Esophagus squamous epithelium (tissue), 5 donors: Measurements from ENCODE around the gene FN1. TPM values are rescaled to one million over a fixed set of nuclear protein-coding genes. Genes with fewer than 3 reads are reported as not detected.

ENCODE experiments used
- DNase-seq: peaks from one replicate; lab custom pipeline; 2025; lab: John Stamatoyannopoulos, UW
- H3K27ac ChIP-seq, 4 donors: fragments of 200-600 bp; sonication (generic); one replicate each; pipeline ENCODE4 v1.5.1; 2016 to 2019; ENCODE audit warnings: mild to moderate bottlenecking in 1 of 4
- H3K27me3 ChIP-seq, 4 donors: fragments of 200-600 bp; sonication (generic); 1 replicate in 3 of 4; 2 replicates in 1 of 4; pipeline versions ENCODE4 v1.5.1 to v1.6.0; 2017 to 2021; ENCODE audit warnings: antibody characterized with exemption in 1 of 4
- H3K36me3 ChIP-seq, 3 donors: fragments of 200-600 bp; sonication (generic); one replicate each; pipeline ENCODE4 v1.5.1; 2016 to 2019
- H3K4me1 ChIP-seq, 3 donors: fragments of 200-600 bp; sonication (generic); one replicate each; pipeline ENCODE4 v1.5.1; 2017 to 2019
- H3K4me3 ChIP-seq, 4 donors: fragments of 200-600 bp; sonication (generic); 1 replicate in 3 of 4; 2 replicates in 1 of 4; pipeline ENCODE4 v1.5.1; 2016 to 2019; ENCODE audit warnings: mild to moderate bottlenecking in 2 of 4, moderate library complexity in 1 of 4
- H3K9me3 ChIP-seq, 3 donors: fragments of 200-600 bp; sonication (generic); one replicate each; pipeline ENCODE4 v1.5.1; 2016 to 2019
- CTCF ChIP-seq, 6 experiments: fragments of 450-650 bp in 4 of 6; fragments of 200-600 bp in 2 of 6; sonication (generic) in 2 of 6; IDR thresholded peaks; one replicate each; pipeline ENCODE4 v1.5.1; 2016 to 2019; ENCODE audit warnings: antibody characterized with exemption in 6 of 6, mild to moderate bottlenecking in 4 of 6, moderate library complexity in 4 of 6
- POLR2A ChIP-seq, 4 donors: fragments of 450-650 bp; IDR thresholded peaks; one replicate each; pipeline ENCODE4 v1.6.1; 2017; ENCODE audit warnings: antibody characterized with exemption in 4 of 4, mild to moderate bottlenecking in 4 of 4, moderate library complexity in 3 of 4
- WGBS, 2 donors: methylation state at CpG; one replicate each; pipeline ENCODE4 v1.1.5; 2018; 5-methylcytosine and 5-hydroxymethylcytosine counted together
- intact Hi-C: fragments of 100-400 bp; cut with DNase I; formaldehyde crosslinking; loops from one replicate; pipeline ENCODE4 v1.15.0; 2022
- total RNA-seq, 4 donors: library from RNA; depleted of rRNA; stranded (reverse); fragments of >200 nt; gene quantifications; one replicate each; pipeline ENCODE4 v1.1.0, GENCODE V29; 2016
- donor health status: DM: yes; HTN: yes; CAD: no.

The FN1 gene
- total RNA-seq, 4 donors from 2014 or later, result 15.7 to 393 (median 112) TPM

- Histone ChIP-seq H3K9me3 (no peaks in the 10 kb centered on the region), H3K27me3 (peaks cover 0 to 22% (median 0%) of the 10 kb centered on the region in 4 donors), H3K36me3 (no peaks in the 10 kb centered on the region), H3K4me3 (no peak overlapping the region), H3K4me1 (peaks cover 0 to 7% (median 3%) of the 10 kb centered on the region in 3 donors), H3K27ac (no peak overlapping the region)
- TF ChIP-seq CTCF (IDR thresholded peaks at IDR 0.05) (no peak), POLR2A (IDR thresholded peaks at IDR 0.05) (no peak)
- intact Hi-C loops, result no loop called here
- DNase-seq, result no peak
- WGBS, 2 donors, result 65 to 66% methylated on average over 6 of the region's 6 CpGs
Measured at GRCh38 chr2:215441560-215442400, 5.9 kb upstream of the FN1 start.

- DNase-seq, result no peak
- Histone ChIP-seq H3K9me3 (no peaks in the 10 kb centered on the region), H3K4me1 (peaks cover 7 to 24% (median 11%) of the 10 kb centered on the region in 3 donors), H3K4me3 (no peak overlapping the region), H3K27ac (no peak overlapping the region), H3K27me3 (peaks cover 0 to 40% (median 2%) of the 10 kb centered on the region in 4 donors), H3K36me3 (no peaks in the 10 kb centered on the region)
- TF ChIP-seq CTCF (IDR thresholded peaks at IDR 0.05) (no peak), POLR2A (IDR thresholded peaks at IDR 0.05) (no peak)
- WGBS, 2 donors, result 65 to 76% methylated on average over 5 of the region's 5 CpGs
- intact Hi-C loops, result no loop called here
Measured at GRCh38 chr2:215439980-215440512, 4.2 kb upstream of the FN1 start.

GRCh38 chr2:215439404-215439803 is 3.5 kb upstream of the FN1 start:
- DNase-seq, result no peak
- H3K27me3 ChIP-seq, result peaks cover 0 to 46% (median 2%) of the 10 kb centered on the region in 4 donors
- TF ChIP-seq CTCF (IDR thresholded peaks at IDR 0.05), result no peak
- TF ChIP-seq POLR2A (IDR thresholded peaks at IDR 0.05), result no peak
- H3K9me3 ChIP-seq, result no peaks in the 10 kb centered on the region
- H3K4me1 ChIP-seq, result peaks cover 7 to 26% (median 11%) of the 10 kb centered on the region in 3 donors
- H3K27ac ChIP-seq, result no peak overlapping the region
- WGBS, 2 donors, result 65 to 74% methylated on average over 2 of the region's 2 CpGs
- H3K36me3 ChIP-seq, result no peaks in the 10 kb centered on the region
- no peak overlapping the region for H3K4me3 ChIP-seq
- intact Hi-C loops, result no loop called here

DNA sequence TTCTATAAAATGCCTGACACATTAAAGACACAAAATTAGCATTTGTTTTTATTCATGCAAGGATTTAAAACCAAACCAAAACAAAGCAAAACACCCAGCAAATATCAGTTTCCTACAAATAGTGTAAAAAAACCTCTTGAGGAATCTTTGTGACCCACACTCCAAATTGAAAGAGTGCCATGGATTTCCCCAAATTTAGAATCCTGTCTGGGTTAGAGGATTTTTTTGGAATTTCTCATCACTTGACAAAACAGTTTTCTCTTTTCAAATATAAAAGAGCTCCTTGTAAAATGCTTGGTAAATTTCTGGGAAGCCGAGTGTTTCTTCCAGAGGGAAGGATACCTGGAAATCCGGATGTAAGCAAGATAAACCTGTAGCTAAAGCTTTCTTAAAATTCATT is 1.7 kb upstream of the FN1 start:
- peaks cover 0 to 50% (median 2%) of the 10 kb centered on the region in 4 donors for H3K27me3 ChIP-seq

More for the DNA sequence above, 1.7 kb upstream of the FN1 start:
- H3K27ac ChIP-seq, result peak overlapping the region; percentile 64 to 92 (median 87)
- 53 to 59% methylated on average over 2 of the region's 2 CpGs for WGBS, 2 donors
- H3K9me3 ChIP-seq, result no peaks in the 10 kb centered on the region
- H3K36me3 ChIP-seq, result no peaks in the 10 kb centered on the region
- H3K4me3 ChIP-seq, result peak overlapping the region in 2 of 4 donors; percentile 62 to 70
- intact Hi-C loops, result no loop called here
- peaks cover 7 to 26% (median 11%) of the 10 kb centered on the region in 3 donors for H3K4me1 ChIP-seq
- no peak for DNase-seq
- TF ChIP-seq CTCF (IDR thresholded peaks at IDR 0.05) (no peak), POLR2A (IDR thresholded peaks at IDR 0.05) (no peak)
